GM12878 (cell line): ENCODE measurements around the gene CDC42BPA. TPM values are rescaled to one million over a fixed set of nuclear protein-coding genes. Genes with fewer than 3 reads are reported as not detected.

Source experiments
- ATAC-seq: fragments of 200-7000 bp; cut with Tn5 transposase; 3 replicates; pipeline ENCODE4 v1.9.1; 2020; ENCODE audit warnings: mild to moderate bottlenecking, moderate library complexity
- BruUV-seq: library from RNA; stranded (reverse); fragments of 400-500 nt; replicated peaks from 2 replicates; lab custom pipeline; 2021; lab: Mats Ljungman, UMichigan
- CTCF ChIA-PET: fragments of 300-600 bp; sonication (Branson Sonifier 250); formaldehyde crosslinking; extraction: SDS; loops from one replicate; lab custom pipeline; 2021; ENCODE audit warnings: inconsistent platforms; lab: Yijun Ruan, JAX
- POLR2A ChIA-PET: fragments of 350-600 bp; formaldehyde crosslinking; extraction: SDS; loops from one replicate; lab custom pipeline; 2021; ENCODE audit warnings: inconsistent platforms; lab: Charles Lee
- RAD21 ChIA-PET: fragments of 300-600 bp; sonication (Branson Sonifier 250); formaldehyde crosslinking; loops from one replicate; lab custom pipeline; 2023; ENCODE audit warnings: antibody characterized with exemption; ENCODE audit not compliant: unreplicated experiment; lab: Charles Lee
- SMC1A ChIA-PET: fragments of 300-600 bp; sonication (Branson Sonifier 250); formaldehyde crosslinking; loops from one replicate; lab custom pipeline; 2023; ENCODE audit not compliant: unreplicated experiment, uncharacterized antibody; lab: Charles Lee
- DNase-seq: peaks from one replicate; pipeline ENCODE4 v3.0.0-alpha.2; 2011; ENCODE audit warnings: low read depth, low spot score
- FAIRE-seq: peaks from 3 replicates; lab custom pipeline; 2011; peaks lifted over from hg19 to GRCh38; lab: Jason Lieb, UNC
- H2AFZ ChIP-seq: 2 replicates; pipeline ENCODE4 v1.6.0; 2011; ENCODE audit warnings: low read depth, low read length, control low read depth; ENCODE audit not compliant: control insufficient read depth
- H3K27ac ChIP-seq: 2 replicates; pipeline ENCODE4 v1.5.1; 2011; ENCODE audit warnings: control low read depth; ENCODE audit not compliant: control insufficient read depth, insufficient read depth
- H3K27me3 ChIP-seq, 2 experiments: replicated peaks in 1 of 2; 2 replicates each; pipeline versions ENCODE4 v1.6.0 to v1.6.1; 2011; ENCODE audit warnings: low read length in 1 of 2; ENCODE audit not compliant: control insufficient read depth in 2 of 2, insufficient read depth in 2 of 2
- H3K36me3 ChIP-seq, 2 experiments: 2 replicates each; pipeline ENCODE4 v1.5.1; 2011; ENCODE audit warnings: low read length in 1 of 2; ENCODE audit not compliant: control insufficient read depth in 2 of 2, insufficient read depth in 2 of 2
- H3K4me1 ChIP-seq: 2 replicates; pipeline ENCODE4 v1.6.1; 2011; ENCODE audit warnings: mild to moderate bottlenecking, low read length, moderate library complexity, mixed read lengths; ENCODE audit not compliant: control insufficient read depth, insufficient read depth
- H3K4me2 ChIP-seq: 2 replicates; pipeline ENCODE4 v1.6.0; 2011; ENCODE audit warnings: control low read depth; ENCODE audit not compliant: control insufficient read depth, insufficient read depth
- H3K4me3 ChIP-seq: fragments of 200-600 bp; sonication (generic); 2 replicates; pipeline ENCODE4 v1.5.1; 2016
- H3K79me2 ChIP-seq: 2 replicates; pipeline ENCODE4 v1.6.0; 2011; ENCODE audit warnings: low read length; ENCODE audit not compliant: control insufficient read depth, insufficient read depth
- H3K9ac ChIP-seq: 2 replicates; pipeline ENCODE4 v1.8.0; 2011; ENCODE audit warnings: low read length, control low read depth, mixed read lengths; ENCODE audit not compliant: control insufficient read depth, insufficient read depth
- H3K9me3 ChIP-seq: replicated peaks from 3 replicates; pipeline ENCODE4 v1.5.1; 2011; ENCODE audit warnings: mild to moderate bottlenecking, low read length; ENCODE audit not compliant: control insufficient read depth, insufficient read depth
- H4K20me1 ChIP-seq: 2 replicates; pipeline ENCODE4 v1.6.0; 2011; ENCODE audit not compliant: control insufficient read depth, insufficient read depth
- BCL11A ChIP-seq: IDR thresholded peaks from 2 replicates; pipeline ENCODE4 v1.6.1; 2011; ENCODE audit warnings: low read depth, low read length
- CBX3 ChIP-seq: fragments of 200-600 bp; sonication (generic); IDR thresholded peaks from 2 replicates; pipeline ENCODE4 v1.6.1; 2016; ENCODE audit warnings: low read depth, borderline replicate concordance
- CHD1 ChIP-seq: IDR thresholded peaks from 2 replicates; pipeline ENCODE4 v1.6.1; 2012; ENCODE audit warnings: low read depth, low read length, improper control_type of control experiment
- EED ChIP-seq: sonication (generic); IDR thresholded peaks from 2 replicates; pipeline ENCODE4 v1.6.1; 2016; ENCODE audit warnings: antibody characterized with exemption, low read depth
- ESRRA ChIP-seq: IDR thresholded peaks from 2 replicates; pipeline ENCODE4 v1.6.1; 2012; ENCODE audit warnings: mild to moderate bottlenecking, low read length, improper control_type of control experiment
- IKZF2 ChIP-seq, 2 experiments: fragments of 450-650 bp; IDR thresholded peaks; 2 replicates each; pipeline ENCODE4 v1.6.1; 2017; ENCODE audit warnings: mild to moderate bottlenecking in 2 of 2, moderate library complexity in 2 of 2
- JUNB ChIP-seq: IDR thresholded peaks from 2 replicates; pipeline ENCODE4 v1.6.1; 2016; ENCODE audit warnings: antibody characterized with exemption, mild to moderate bottlenecking
- KLF5 ChIP-seq: fragments of 450-650 bp; IDR thresholded peaks from 2 replicates; pipeline ENCODE4 v1.6.1; 2014; ENCODE audit warnings: mild to moderate bottlenecking; ENCODE audit not compliant: partially characterized antibody
- MEF2A ChIP-seq: IDR thresholded peaks from 2 replicates; pipeline ENCODE4 v1.6.1; 2011; ENCODE audit warnings: low read depth, mild to moderate bottlenecking, low read length, moderate library complexity; ENCODE audit not compliant: insufficient read depth
- MYB ChIP-seq: fragments of 150-350 bp; IDR thresholded peaks from 2 replicates; pipeline ENCODE4 v1.6.1; 2014; ENCODE audit warnings: mild to moderate bottlenecking, low read depth, low read length, borderline replicate concordance
- NBN ChIP-seq: fragments of 450-650 bp; IDR thresholded peaks from 2 replicates; pipeline ENCODE4 v1.6.1; 2016
- NR2C2 ChIP-seq: IDR thresholded peaks from 2 replicates; pipeline ENCODE4 v1.6.1; 2011; ENCODE audit warnings: borderline replicate concordance, low read depth; ENCODE audit not compliant: control insufficient read depth, insufficient read length
- NR2F1 ChIP-seq: fragments of 450-650 bp; conservative IDR thresholded peaks from 2 replicates; pipeline ENCODE4 v1.6.1; 2017; ENCODE audit warnings: mild to moderate bottlenecking
- POLR2AphosphoS2 ChIP-seq: IDR thresholded peaks from 2 replicates; pipeline ENCODE4 v1.6.1; 2011; ENCODE audit warnings: low read depth, mild to moderate bottlenecking, low read length, improper control_type of control experiment, moderate library complexity
- SMAD1 ChIP-seq: fragments of 450-650 bp; IDR thresholded peaks from 2 replicates; pipeline ENCODE4 v1.6.1; 2018; ENCODE audit warnings: mild to moderate bottlenecking, low read depth; ENCODE audit not compliant: partially characterized antibody
- SMC3 ChIP-seq: IDR thresholded peaks from 2 replicates; pipeline ENCODE4 v1.6.1; 2011; ENCODE audit warnings: low read length, improper control_type of control experiment, borderline replicate concordance
- STAT1 ChIP-seq: fragments of 450-650 bp; conservative IDR thresholded peaks from 2 replicates; pipeline ENCODE4 v1.6.1; 2014; ENCODE audit warnings: antibody characterized with exemption, mild to moderate bottlenecking
- WGBS: methylation state at CpG from one replicate; pipeline ENCODE4 v1.1.6; 2016; ENCODE audit warnings: low lambda C conversion rate; ENCODE audit not compliant: insufficient replicate concordance, insufficient coverage; ENCODE audit errors: missing lambda C conversion rate; 5-methylcytosine and 5-hydroxymethylcytosine counted together
- in situ Hi-C: fragments of 300-500 bp; cut with MboI; formaldehyde crosslinking; loops from 9 replicates; pipeline ENCODE4 v1.14.3; 2018; ENCODE audit warnings: mixed read lengths
- intact Hi-C: fragments of 100-400 bp; cut with micrococcal nuclease; formaldehyde crosslinking; loops from one replicate; pipeline ENCODE4 v1.14.2; 2022; ENCODE audit not compliant: unreplicated experiment
- polyA plus RNA-seq, 11 experiments: library from polyadenylated mRNA; depleted of rRNA in 4 of 11; unstranded in 6 of 11; stranded (reverse) in 5 of 11; fragments of >200 nt; fragmentation: Nextera tagmentation in 4 of 11; fragmentation: Illumina TruSeq in 1 of 11; extraction: Ambion mirVana in 4 of 11; extraction: Trizol in 1 of 11; gene quantifications; 1 replicate in 1 of 11; 2 replicates in 10 of 11; pipeline versions ENCODE4 v1.2.1 to v1.2.3, GENCODE V29; 2011 to 2016; ENCODE audit warnings: inconsistent platforms in 2 of 11, missing spikeins in 2 of 11, low read depth in 1 of 11
- total RNA-seq, 4 experiments: library from RNA; depleted of rRNA in 3 of 4; stranded (reverse); fragments of >200 nt in 3 of 4; fragmentation: Illumina TruSeq in 1 of 4; extraction: Trizol in 1 of 4; gene quantifications; 2 replicates each; pipeline versions ENCODE4 v1.2.1 to v1.2.3, GENCODE V29; 2013 to 2021
- TF ChIP-seq, protein P1 (sequence below): fragments of 450-650 bp; IDR thresholded peaks from 2 replicates; pipeline ENCODE4 v1.6.1; 2018; ENCODE audit warnings: mild to moderate bottlenecking, low read depth, moderate library complexity; ENCODE audit not compliant: partially characterized antibody
- TF ChIP-seq, protein P2 (sequence below): IDR thresholded peaks from 2 replicates; pipeline ENCODE4 v1.6.1; 2012; ENCODE audit warnings: low read depth, low read length, improper control_type of control experiment
- TF ChIP-seq, protein P3 (sequence below): fragments of 450-650 bp; IDR thresholded peaks from 2 replicates; pipeline ENCODE4 v1.6.1; 2016; ENCODE audit warnings: mild to moderate bottlenecking, moderate library complexity, borderline replicate concordance

Gene CDC42BPA
- total and polyA plus RNA-seq, 10 of the 15 experiments (the other 5 are each of a cell fraction or from before 2014, with no cell fraction given), result 0.02 to 0.52 (median 0.10) TPM

DNA sequence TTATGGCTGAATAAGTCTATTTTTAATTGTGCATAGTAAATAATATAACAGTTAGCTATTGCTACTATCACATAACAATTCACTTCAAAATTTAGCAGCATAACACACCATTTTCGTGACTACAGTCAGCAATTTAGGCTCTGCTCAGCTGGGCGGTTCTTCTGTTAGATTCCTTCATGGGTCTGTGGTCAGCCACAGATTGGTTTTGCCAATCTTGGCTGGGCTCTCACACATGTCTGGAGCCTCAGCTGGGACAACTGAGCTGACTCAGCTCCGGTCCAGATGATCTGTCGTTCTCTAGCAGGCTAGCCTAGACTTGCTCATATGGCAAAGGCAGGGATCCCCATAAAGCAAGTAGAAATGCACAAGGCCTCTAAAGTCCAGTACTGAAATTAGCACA lies 15.1 kb upstream of the CDC42BPA start:
- H3K4me1 ChIP-seq, result no peaks in the 10 kb centered on the region
- H3K9ac ChIP-seq, result no peak overlapping the region
- in situ Hi-C loops, result no loop called here
- TF ChIP-seq POLR2AphosphoS2 (no peak), JUNB (no peak), SMAD1 (no peak), CBX3 (no peak), NR2F1 (no peak), IKZF2 (IDR thresholded peaks at IDR 0.05) (no peak), MYB (no peak), KLF5 (no peak), STAT1 (no peak), EED (no peak), BCL11A (no peak), CHD1 (no peak), SMC3 (no peak), ESRRA (no peak), MEF2A (no peak), NR2C2 (no peak), NBN (no peak)
- TF ChIP-seq, protein P1, sequence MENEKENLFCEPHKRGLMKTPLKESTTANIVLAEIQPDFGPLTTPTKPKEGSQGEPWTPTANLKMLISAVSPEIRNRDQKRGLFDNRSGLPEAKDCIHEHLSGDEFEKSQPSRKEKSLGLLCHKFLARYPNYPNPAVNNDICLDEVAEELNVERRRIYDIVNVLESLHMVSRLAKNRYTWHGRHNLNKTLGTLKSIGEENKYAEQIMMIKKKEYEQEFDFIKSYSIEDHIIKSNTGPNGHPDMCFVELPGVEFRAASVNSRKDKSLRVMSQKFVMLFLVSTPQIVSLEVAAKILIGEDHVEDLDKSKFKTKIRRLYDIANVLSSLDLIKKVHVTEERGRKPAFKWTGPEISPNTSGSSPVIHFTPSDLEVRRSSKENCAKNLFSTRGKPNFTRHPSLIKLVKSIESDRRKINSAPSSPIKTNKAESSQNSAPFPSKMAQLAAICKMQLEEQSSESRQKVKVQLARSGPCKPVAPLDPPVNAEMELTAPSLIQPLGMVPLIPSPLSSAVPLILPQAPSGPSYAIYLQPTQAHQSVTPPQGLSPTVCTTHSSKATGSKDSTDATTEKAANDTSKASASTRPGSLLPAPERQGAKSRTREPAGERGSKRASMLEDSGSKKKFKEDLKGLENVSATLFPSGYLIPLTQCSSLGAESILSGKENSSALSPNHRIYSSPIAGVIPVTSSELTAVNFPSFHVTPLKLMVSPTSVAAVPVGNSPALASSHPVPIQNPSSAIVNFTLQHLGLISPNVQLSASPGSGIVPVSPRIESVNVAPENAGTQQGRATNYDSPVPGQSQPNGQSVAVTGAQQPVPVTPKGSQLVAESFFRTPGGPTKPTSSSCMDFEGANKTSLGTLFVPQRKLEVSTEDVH, result no peak
- TF ChIP-seq, protein P2, sequence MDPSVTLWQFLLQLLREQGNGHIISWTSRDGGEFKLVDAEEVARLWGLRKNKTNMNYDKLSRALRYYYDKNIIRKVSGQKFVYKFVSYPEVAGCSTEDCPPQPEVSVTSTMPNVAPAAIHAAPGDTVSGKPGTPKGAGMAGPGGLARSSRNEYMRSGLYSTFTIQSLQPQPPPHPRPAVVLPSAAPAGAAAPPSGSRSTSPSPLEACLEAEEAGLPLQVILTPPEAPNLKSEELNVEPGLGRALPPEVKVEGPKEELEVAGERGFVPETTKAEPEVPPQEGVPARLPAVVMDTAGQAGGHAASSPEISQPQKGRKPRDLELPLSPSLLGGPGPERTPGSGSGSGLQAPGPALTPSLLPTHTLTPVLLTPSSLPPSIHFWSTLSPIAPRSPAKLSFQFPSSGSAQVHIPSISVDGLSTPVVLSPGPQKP, result no peak
- TF ChIP-seq, protein P3, sequence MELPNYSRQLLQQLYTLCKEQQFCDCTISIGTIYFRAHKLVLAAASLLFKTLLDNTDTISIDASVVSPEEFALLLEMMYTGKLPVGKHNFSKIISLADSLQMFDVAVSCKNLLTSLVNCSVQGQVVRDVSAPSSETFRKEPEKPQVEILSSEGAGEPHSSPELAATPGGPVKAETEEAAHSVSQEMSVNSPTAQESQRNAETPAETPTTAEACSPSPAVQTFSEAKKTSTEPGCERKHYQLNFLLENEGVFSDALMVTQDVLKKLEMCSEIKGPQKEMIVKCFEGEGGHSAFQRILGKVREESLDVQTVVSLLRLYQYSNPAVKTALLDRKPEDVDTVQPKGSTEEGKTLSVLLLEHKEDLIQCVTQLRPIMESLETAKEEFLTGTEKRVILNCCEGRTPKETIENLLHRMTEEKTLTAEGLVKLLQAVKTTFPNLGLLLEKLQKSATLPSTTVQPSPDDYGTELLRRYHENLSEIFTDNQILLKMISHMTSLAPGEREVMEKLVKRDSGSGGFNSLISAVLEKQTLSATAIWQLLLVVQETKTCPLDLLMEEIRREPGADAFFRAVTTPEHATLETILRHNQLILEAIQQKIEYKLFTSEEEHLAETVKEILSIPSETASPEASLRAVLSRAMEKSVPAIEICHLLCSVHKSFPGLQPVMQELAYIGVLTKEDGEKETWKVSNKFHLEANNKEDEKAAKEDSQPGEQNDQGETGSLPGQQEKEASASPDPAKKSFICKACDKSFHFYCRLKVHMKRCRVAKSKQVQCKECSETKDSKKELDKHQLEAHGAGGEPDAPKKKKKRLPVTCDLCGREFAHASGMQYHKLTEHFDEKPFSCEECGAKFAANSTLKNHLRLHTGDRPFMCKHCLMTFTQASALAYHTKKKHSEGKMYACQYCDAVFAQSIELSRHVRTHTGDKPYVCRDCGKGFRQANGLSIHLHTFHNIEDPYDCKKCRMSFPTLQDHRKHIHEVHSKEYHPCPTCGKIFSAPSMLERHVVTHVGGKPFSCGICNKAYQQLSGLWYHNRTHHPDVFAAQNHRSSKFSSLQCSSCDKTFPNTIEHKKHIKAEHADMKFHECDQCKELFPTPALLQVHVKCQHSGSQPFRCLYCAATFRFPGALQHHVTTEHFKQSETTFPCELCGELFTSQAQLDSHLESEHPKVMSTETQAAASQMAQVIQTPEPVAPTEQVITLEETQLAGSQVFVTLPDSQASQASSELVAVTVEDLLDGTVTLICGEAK, result no peak
- RAD21 ChIA-PET, result no interaction called here
- BruUV-seq, result no TSS peak
- SMC1A ChIA-PET, result no interaction called here
- DNase-seq (no peak), ATAC-seq (no peak), FAIRE-seq (no peak)
- intact Hi-C loops, result no loop called here
- no peaks in the 10 kb centered on the region for H3K79me2 ChIP-seq
- WGBS, result 28% methylated on average over 4 of the region's 4 CpGs
- H3K27ac ChIP-seq, result no peak overlapping the region
- no peaks in the 10 kb centered on the region for H3K27me3 ChIP-seq
- H3K4me3 ChIP-seq, result no peak overlapping the region
- H4K20me1 ChIP-seq, result no peaks in the 10 kb centered on the region
- CTCF ChIA-PET, result no interaction called here
- H2AFZ ChIP-seq, result no peak overlapping the region
- H3K4me2 ChIP-seq, result no peak overlapping the region
- POLR2A ChIA-PET, result no interaction called here
- no peaks in the 10 kb centered on the region for H3K36me3 ChIP-seq
- H3K9me3 ChIP-seq, result no peaks in the 10 kb centered on the region
